Measurements from ENCODE around the gene CD4.

Gene CD4

DNA sequence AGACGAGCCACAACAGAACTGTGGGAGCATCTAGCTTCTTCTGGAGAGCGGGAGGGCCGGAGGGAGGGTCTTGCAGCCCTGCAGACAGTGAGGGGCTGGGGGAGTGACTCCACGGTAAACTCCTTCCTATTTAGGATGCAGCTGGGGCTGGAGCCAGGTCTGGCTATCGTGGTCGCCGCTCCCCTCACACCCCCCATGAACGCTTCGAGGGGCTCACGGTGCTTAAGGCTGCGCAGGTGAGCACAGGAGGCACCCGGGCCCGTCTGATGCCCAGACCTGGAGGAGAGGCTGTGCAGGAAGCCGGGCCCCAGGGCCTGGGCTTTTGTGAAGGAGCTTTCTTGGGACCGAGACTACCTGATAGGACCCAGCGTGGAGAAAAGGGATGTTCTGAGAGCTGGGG, 47.5 kb downstream of the CD4 start:
- H3K27ac ChIP-seq = no peak overlapping the region
- H3K4me3 ChIP-seq = no peak overlapping the region

DNA sequence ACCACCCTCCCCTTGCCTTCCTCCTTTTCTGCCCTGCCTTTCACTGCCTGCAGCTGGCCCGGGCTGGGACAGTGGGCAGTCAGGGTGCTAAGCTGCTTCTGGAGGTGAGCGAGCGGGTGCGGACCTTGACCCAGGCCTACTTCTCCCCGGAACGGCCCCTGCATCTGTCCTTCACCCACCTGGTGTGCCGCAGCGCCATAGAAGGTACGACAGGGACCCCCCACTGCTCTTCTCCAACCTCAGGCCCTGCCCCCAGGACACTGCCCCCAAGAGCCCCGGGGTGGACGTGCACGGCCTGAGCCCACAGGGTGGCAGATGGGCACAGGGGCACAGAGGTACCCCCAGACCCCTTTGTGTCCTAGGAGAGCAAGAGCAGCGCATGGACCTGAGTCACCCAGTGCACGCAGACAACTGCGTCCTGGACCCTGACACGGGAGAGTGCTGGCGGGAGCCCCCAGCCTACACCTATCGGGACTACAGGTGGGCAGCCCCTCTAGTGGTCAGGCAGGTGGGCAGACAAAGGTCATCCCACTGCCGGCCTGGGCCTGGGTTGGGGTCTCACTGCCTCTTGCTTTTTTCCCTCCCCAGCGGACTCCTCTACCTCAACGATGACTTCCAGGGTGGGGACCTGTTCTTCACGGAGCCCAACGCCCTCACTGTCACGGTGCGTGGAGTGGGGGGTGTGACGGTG, 48.2 kb downstream of the CD4 start:
- Histone ChIP-seq H3K27ac (no peak overlapping the region), H3K4me3 (no peak overlapping the region)

DNA sequence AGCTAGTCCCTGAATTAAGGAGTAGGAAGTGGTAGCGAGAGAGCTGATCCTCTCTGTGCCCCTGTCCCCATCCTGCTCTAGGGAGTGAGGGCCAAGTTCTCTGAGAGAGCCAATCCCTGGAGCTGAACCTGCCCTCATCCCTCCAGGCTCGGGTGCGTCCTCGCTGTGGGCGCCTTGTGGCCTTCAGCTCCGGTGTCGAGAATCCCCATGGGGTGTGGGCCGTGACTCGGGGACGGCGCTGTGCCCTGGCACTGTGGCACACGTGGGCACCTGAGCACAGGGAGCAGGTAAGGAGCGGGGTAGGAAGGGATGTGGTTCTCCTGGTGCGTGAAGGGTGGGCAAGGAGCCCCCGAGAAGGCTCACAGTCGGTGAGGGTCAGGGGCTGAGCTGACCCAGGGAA, 49.5 kb downstream of the CD4 start:
- Histone ChIP-seq H3K27ac (no peak overlapping the region), H3K4me3 (no peak overlapping the region)

DNA sequence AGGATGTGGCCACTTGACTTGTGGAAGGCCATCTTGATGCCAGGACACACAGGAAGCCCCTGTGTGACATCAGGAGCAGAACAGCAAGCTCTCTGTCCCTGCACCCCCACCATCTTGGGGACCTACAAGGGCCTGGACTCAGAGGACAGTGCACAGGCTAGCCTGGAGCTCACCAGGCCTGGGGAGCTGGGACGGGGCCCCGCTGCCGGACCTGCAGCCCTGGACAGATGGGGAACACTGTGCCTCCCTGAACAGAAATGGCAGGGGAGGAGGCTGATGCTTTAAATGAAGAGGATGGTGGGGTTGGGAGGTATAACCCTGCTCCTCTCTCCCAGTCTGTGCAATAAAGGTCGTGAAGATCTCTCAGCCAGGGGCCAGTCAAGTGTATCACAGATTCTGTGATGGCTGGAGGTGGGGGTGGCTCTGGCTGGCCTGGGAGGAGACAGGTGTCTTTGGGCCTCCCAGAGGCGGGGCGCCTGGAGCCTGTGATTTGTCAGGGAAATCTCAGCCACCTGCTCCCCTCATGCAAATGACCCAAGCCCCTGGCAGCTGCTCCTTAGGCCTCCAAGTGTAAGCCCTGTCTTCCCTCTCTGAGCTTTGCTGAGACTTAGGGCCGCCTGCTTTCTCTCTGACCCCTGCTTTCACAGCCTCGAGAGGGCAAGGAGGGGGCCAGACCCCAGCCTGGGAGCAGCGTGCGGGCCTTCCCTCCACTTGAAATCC, 50.3 kb downstream of the CD4 start:
- Histone ChIP-seq H3K4me3 (no peak overlapping the region), H3K27ac (no peak overlapping the region)

DNA sequence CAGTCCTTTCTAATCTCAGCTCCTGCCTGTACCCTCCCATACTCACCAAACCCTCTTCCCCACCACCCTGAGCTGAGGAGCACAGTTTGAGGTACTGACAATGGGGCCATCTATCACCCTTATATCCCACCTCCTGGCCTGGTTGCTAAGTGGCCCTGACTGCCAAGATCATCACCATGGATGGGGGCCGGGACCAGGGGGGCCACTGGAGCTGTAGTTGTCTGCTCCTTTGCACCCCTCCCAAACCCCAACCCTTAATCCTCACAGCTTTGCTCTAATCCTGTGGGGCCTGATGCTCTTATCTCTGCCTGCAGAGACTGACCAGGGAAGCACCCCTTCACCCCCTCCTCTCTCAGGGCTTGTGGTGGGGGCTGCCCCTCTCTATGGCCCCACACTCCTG, 51.0 kb downstream of the CD4 start:
- H3K4me3 ChIP-seq = no peak overlapping the region
- H3K27ac ChIP-seq = no peak overlapping the region

DNA sequence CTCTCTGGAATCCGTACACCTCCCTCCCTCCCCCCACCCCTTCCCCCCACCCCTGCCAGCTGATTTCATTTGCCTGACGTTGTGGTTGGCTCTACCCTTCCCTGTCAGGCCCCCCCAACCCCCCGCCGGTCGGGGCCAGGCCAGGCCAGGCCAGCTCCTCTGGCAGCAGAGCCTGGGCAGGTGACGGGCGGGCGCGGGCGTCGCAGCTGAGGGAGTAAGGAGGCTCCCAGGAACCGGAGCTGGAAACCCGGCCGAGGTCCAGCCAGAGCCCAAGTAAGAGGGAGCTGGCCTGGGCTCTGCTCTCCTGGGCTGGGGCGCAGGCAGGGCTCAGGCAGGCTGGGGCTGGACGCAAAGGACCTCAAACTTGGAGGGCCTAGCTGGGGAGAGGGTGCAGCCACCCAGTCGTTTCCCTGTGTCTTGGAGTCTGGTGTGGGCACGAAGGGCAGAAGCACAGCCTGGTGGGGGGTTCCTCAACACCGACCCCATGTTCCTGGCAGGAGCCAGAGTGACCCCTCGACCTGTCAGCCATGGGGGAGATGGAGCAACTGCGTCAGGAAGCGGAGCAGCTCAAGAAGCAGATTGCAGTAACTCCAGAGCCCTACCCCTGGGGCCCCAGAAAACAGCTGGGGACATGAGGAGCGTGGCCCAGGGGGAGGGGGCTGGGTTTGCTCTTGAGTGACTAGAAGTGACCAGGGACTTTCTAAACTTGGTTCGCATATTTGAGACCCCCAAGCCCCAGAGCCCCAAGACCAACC, 51.6 kb downstream of the CD4 start, which contains the start of gene GNB3:
Gene GNB3, plus strand, starts transcription at position 165 of the 755 bp plus-strand sequence. Its CDS starts 363 bp downstream, at position 528.
- no peak within 1 kb of the TSS for H3K27ac ChIP-seq

DNA sequence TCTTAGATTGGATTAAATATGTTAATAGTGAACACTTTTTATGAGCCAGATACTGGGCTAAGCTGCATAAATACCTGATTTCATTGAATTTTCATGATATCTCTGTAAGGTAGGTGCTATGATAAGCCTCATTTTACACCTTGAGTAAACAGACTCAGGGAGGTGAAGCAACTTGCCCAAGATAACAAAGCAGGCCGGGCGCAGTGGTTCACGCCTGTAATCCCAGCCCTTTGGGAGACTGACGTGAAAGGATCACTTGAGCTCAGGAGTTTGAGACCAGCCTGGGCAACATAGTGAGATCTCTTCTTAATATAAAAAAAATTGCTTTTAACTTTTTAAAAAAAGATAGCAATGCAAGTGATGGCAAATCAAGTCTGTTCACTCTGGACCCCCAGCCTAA, 52.7 kb downstream of the CD4 start:
- H3K27ac ChIP-seq = no peak overlapping the region
- no peak overlapping the region for H3K4me3 ChIP-seq

More for the DNA sequence above, 51.6 kb downstream of the CD4 start, which contains the start of gene GNB3:
- no peak within 1 kb of the TSS for H3K4me3 ChIP-seq

DNA sequence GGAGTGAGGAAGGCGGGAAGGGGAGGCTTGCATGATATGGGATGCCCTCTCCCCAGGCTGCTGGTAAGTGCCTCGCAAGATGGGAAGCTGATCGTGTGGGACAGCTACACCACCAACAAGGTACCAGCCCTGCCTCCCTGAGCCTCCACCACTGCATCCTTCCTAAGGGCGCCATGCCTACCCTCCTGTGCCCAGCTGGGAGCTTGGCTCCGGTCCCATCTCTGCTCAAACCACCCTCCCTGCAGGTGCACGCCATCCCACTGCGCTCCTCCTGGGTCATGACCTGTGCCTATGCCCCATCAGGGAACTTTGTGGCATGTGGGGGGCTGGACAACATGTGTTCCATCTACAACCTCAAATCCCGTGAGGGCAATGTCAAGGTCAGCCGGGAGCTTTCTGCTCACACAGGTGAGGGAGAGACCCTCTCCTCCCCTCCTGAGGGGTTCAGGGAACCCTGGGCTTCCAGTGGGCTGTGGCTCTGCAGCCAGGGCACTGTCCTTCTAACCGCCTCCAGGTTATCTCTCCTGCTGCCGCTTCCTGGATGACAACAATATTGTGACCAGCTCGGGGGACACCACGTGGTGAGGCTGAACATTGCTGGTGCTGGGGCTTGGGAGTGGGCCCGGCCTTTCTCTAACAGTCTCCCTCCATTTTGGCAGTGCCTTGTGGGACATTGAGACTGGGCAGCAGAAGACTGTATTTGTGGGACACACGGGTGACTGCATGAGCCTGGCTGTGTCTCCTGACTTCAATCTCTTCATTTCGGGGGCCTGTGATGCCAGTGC, 54.0 kb downstream of the CD4 start:
- Histone ChIP-seq H3K4me3 (no peak overlapping the region), H3K27ac (no peak overlapping the region)

DNA sequence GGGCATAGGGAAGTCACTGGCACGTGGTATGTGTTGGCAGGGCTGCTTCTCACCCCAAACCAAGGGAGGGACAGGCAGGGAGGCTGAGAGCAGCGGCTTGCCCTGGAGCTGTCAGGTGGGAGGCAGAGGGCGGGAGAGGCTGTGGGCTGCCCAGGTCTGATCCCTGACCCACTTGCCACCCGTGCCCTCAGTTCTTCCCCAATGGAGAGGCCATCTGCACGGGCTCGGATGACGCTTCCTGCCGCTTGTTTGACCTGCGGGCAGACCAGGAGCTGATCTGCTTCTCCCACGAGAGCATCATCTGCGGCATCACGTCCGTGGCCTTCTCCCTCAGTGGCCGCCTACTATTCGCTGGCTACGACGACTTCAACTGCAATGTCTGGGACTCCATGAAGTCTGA, 56.1 kb downstream of the CD4 start:
- H3K27ac ChIP-seq = no peak overlapping the region
- H3K4me3 ChIP-seq = no peak overlapping the region

DNA sequence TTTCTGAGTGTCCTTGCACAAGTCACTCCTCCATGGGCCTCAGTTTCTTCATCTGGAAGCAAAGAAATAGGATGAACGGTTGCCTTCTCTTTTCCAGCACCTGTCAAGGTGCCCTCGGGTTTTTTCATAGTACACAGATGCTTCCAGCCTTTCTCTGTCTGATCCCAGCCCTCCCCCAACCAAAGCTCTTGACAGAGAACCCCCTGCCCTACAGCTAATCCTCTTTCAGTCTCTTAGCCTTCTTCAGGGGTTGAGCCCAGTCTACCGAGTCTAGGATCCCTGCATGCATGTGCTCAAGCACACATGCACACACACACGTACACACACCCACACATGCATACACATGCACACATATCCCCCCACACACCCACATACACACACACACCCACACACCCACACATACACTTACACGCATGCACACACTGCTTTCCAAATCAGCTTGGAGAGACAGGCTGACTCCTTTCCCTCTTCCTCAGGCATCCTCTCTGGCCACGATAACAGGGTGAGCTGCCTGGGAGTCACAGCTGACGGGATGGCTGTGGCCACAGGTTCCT, 57.1 kb downstream of the CD4 start:
- no peak overlapping the region for H3K4me3 ChIP-seq

DNA sequence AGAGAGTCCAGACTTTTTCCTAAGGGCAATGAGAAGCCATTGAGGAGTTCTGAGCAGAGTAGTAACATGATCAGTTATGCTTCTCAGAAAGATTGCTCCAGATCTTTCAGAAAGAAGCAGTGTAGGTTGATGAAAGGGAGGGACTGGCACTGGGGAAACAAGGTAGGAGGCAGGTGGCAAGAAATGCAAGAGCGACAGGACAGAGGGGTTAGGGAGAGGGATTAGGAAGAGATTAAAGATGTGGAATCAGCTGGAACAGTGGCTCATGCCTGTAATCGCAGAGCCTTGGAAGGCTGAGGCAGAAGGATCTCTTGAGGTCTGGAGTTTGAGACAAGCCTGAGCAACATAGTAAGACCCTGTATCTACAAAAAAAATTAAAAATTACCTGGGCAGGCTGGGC, 58.3 kb downstream of the CD4 start:
- Histone ChIP-seq H3K27ac (peak overlapping the region in 1 of 21 experiments; percentile 30), H3K4me3 (no peak overlapping the region)

More for the DNA sequence above, 57.1 kb downstream of the CD4 start:
- no peak overlapping the region for H3K27ac ChIP-seq

DNA sequence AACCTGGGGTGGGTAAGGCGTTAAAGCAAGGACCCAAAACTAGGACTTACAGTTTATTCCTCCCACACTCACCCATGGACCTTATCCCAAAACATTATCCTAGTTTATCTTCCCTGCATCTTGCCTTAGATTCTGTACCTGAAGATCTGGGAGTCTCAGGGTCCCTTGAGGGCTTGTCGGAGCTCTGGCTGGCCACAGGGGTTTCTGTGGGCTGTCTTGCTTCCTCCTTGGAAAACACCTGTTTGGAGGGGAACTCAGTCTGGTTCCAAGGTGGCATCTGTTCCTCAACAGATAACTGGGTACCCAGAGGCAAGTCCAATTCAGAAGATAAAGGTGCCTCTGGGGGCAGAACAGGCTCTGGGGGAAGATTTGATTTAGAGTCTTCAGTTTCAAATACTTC, 60.1 kb downstream of the CD4 start:
- H3K27ac ChIP-seq = no peak overlapping the region

DNA sequence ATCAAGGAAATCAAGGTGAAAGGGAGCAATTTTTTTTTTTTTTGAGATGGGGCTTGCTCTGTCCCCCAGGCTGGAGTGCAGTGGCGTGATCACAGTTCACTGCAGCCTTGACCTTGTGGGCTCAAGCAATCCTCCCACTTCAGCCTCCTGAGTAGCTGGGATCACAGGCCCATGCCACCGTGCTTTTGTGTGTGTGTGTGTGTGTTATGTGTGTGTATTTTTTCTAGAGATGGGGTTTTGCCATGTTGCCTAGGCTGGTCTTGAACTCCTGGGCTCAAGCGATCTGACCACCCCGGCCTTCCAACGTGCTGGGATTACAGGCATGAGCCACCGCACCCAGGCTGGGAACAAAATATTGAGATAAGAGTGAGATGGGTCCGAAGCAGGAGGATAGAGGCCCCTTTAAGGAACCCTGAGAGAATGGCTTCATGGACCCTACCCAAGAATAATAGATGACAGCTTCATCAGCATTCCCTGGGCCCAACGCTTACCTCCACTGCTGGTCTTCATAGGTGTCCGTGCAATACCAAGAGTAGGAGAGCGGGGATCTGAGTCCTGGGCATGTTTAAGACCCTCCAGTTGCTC, 60.7 kb downstream of the CD4 start:
- H3K4me3 ChIP-seq = peak overlapping the region in 3 of 7 experiments; percentile 63 to 65 (median 64)

More for the DNA sequence above, 60.1 kb downstream of the CD4 start:
- H3K4me3 ChIP-seq = no peak overlapping the region

DNA sequence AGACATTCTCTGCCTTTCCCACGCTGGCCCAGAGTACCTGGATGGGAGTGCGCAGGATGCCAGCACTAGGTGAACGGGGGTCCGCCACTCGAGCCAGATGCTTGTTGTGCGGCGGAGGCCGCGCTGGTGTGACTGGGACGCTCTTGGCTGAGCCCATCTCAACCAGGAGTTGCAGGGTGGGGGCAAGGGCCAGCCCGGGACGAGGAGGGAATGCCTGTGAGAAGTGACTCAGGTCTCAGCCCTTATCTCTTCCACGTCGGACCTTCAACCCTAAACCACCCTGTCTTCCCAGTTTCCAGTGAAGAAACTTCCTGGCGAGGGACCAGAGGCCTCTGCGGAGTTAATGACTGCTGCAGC, 61.4 kb downstream of the CD4 start:
- H3K27ac ChIP-seq = peak overlapping the region in 9 of 21 experiments; percentile 47 to 97 (median 85)

More for the DNA sequence above, 60.7 kb downstream of the CD4 start:
- H3K27ac ChIP-seq = peak overlapping the region in 2 of 21 experiments; percentile 72 to 90

DNA sequence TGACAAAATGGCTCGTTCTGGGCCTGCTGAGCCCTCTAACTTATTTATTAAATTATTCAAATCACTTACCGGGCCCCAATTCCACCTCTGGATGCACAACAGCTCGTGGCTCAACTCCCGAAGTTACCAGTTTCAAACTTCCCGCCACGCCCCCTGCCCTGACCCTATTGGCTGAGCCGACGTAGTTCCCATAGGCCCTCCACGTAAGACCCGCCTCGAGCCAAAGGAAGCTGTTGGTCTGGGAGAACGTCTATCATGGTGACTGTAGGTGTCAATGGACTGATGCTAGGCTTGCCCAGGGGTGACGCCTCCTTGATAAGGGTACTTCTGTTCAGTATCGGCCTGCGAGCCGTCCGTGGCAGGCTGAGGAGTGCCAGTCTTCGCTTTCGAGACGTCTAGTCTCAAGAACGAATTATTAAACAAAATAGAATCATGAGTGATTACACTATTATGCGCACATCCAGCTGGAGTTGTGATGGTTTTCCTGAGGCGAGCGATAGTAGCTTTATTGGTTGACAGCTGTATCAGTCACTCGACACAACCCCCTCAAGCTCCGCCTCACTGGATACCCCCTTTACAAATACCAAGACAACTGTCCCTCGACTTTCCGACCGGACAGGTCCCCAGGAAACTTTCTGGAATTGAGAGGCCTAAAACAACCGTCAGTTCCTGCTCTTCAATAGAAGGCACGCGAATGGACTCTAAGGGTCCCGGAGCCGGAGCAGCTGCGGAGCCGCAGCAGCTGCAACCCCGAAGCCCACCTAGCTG, 62.0 kb downstream of the CD4 start, which contains the start of gene CDCA3:
Gene CDCA3, minus strand, starts transcription at position 134 of the 768 bp plus-strand sequence. CDS start 334 bp downstream, outside the sequence.
- peak within 1 kb of the TSS; percentile 51 to 81 (median 63) for H3K4me3 ChIP-seq

More for the DNA sequence above, 61.4 kb downstream of the CD4 start:
- peak overlapping the region; percentile 51 to 81 (median 63) for H3K4me3 ChIP-seq

DNA sequence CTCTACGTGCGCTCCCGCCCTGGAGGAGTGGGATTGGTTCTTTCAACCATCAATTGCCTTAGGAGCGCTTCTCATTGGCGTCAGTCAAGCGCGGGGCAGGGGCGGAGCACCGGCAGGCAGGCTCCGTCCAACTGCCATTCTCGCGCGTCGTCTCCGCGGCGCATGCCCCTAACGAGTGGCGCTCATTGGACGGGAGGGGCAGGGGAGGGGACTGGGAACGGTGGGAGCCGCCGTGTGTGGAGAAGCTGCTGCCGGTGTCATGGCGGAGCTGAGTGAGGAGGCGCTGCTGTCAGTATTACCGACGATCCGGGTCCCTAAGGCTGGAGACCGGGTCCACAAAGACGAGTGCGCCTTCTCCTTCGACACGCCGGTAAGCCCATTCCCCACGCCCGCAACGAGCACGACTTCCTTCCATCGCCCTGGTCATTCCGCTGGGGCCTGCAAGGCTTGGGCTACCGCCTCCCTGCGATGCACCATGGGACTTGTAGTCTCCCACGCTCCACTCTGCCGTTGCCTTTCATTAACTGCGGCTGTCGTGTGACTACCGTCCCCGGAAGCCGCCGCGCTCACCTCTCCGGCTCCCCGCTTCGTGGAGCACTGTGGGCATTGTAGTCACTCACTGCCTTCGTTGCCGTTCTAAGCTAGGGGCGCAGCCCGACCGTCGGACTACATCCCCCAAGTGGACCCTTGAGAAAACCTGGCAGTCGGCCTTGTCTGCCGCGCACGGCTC, 62.8 kb downstream of the CD4 start, which contains the start of gene USP5:
Gene USP5, plus strand, starts transcription at position 230 of the 730 bp plus-strand sequence. Its CDS starts 30 bp downstream, at position 260.
- H3K27ac ChIP-seq = peak within 1 kb of the TSS; percentile 26 to 97 (median 85)
- peak within 1 kb of the TSS; percentile 51 to 81 (median 63) for H3K4me3 ChIP-seq

More for the DNA sequence above, 62.0 kb downstream of the CD4 start, which contains the start of gene CDCA3:
- peak within 1 kb of the TSS in 20 of 21 experiments; percentile 60 to 97 (median 86) for H3K27ac ChIP-seq
